ENCODE measurements around the gene LUC7L3. TPM values are rescaled to one million over a fixed set of nuclear protein-coding genes. Genes with fewer than 3 reads are reported as not detected.

LUC7L3 gene
- total and polyA plus RNA-seq, 2 donors (not counting 3 experiments of a cell fraction or from before 2014, with no cell fraction given): 70.9 to 113 TPM

GRCh38 chr17:50754521-50754920 lies 35.1 kb downstream of the LUC7L3 start:
- dilution Hi-C loops (cut with MboI; ENCODE audit: extremely low pct_ligation_motif_present, low sequenced_read_pairs) (no loop called here), intact Hi-C loops (cut with micrococcal nuclease) (no loop called here)
- H3K27me3 ChIP-seq (ENCODE audit: control insufficient read depth in 2 of 2, insufficient read depth in 2 of 2, low read length in 2 of 2): no peaks in the 10 kb centered on the region
- no peak for TF ChIP-seq GATA2 (IDR thresholded peaks at IDR 0.05; ENCODE audit: insufficient read depth, insufficient read length, low read depth, low read length)
- no peaks in the 10 kb centered on the region for H3K79me2 ChIP-seq (ENCODE audit: control insufficient read depth, insufficient read depth, low read length)
- H3K9me1 ChIP-seq (replicated peaks; ENCODE audit: control insufficient read depth, extremely low read depth, insufficient read depth, low read length): no peaks in the 10 kb centered on the region
- H3K4me1 ChIP-seq (ENCODE audit: control insufficient read depth, extremely low read depth, insufficient read depth, low read length): no peaks in the 10 kb centered on the region
- DNase-seq (ENCODE audit: low read depth, low spot score): no peak
- H3K9me3 ChIP-seq (replicated peaks; ENCODE audit: control insufficient read depth, insufficient read depth, low read length): no peaks in the 10 kb centered on the region
- BruUV-seq (replicated peaks): no TSS peak
- peaks cover 6 to 48% of the 10 kb centered on the region in 2 experiments for H3K36me3 ChIP-seq (ENCODE audit: control insufficient read depth in 2 of 2, extremely low read depth in 1 of 2, insufficient read depth in 2 of 2, low read length in 2 of 2)
- no peak overlapping the region for H3K4me3 ChIP-seq (replicated peaks in 1 of 3; ENCODE audit: insufficient read depth in 1 of 3, low read depth in 1 of 3, low read length in 3 of 3)
- H3K9ac ChIP-seq (replicated peaks; ENCODE audit: extremely low read depth, insufficient read depth, low read length): no peak overlapping the region
- H3K4me2 ChIP-seq (ENCODE audit: insufficient read depth, low read length): no peak overlapping the region
- H4K20me1 ChIP-seq (replicated peaks; ENCODE audit: control insufficient read depth, extremely low read depth, insufficient read depth, low read length): peaks cover 8% of the 10 kb centered on the region
- ChIA-PET POLR2A (no interaction called here), CTCF (no interaction called here)
- no peak overlapping the region for H3K27ac ChIP-seq (ENCODE audit: insufficient read depth, low read depth, low read length)
- no peak overlapping the region for H2AFZ ChIP-seq (ENCODE audit: low read depth, low read length)
- no peak for FAIRE-seq

- H4K20me1 ChIP-seq (replicated peaks; ENCODE audit: control insufficient read depth, extremely low read depth, insufficient read depth, low read length): peaks cover 2% of the 10 kb centered on the region
- FAIRE-seq (no peak), DNase-seq (ENCODE audit: low read depth, low spot score) (no peak)
- H3K4me2 ChIP-seq (ENCODE audit: insufficient read depth, low read length): no peak overlapping the region
- no peaks in the 10 kb centered on the region for H3K4me1 ChIP-seq (ENCODE audit: control insufficient read depth, extremely low read depth, insufficient read depth, low read length)
- peaks cover 4 to 5% of the 10 kb centered on the region in 2 experiments for H3K27me3 ChIP-seq (ENCODE audit: control insufficient read depth in 2 of 2, insufficient read depth in 2 of 2, low read length in 2 of 2)
- H3K9me1 ChIP-seq (replicated peaks; ENCODE audit: control insufficient read depth, extremely low read depth, insufficient read depth, low read length): no peaks in the 10 kb centered on the region
- ChIA-PET CTCF (no interaction called here), POLR2A (interaction anchor here (0.6 kb wide), 1 partner anchor 9 kb away, joined by 5 read pairs; no protein-coding TSS in a partner anchor)
- no peak overlapping the region for H3K4me3 ChIP-seq (replicated peaks in 1 of 3; ENCODE audit: insufficient read depth in 1 of 3, low read depth in 1 of 3, low read length in 3 of 3)
- H3K36me3 ChIP-seq (ENCODE audit: control insufficient read depth in 2 of 2, extremely low read depth in 1 of 2, insufficient read depth in 2 of 2, low read length in 2 of 2): peaks cover 0 to 19% of the 10 kb centered on the region in 2 experiments
- no peak overlapping the region for H3K9ac ChIP-seq (replicated peaks; ENCODE audit: extremely low read depth, insufficient read depth, low read length)
- no peak overlapping the region for H2AFZ ChIP-seq (ENCODE audit: low read depth, low read length)
- H3K27ac ChIP-seq (ENCODE audit: insufficient read depth, low read depth, low read length): no peak overlapping the region
- no peaks in the 10 kb centered on the region for H3K9me3 ChIP-seq (replicated peaks; ENCODE audit: control insufficient read depth, insufficient read depth, low read length)
- intact Hi-C loops (cut with micrococcal nuclease): no loop called here
- dilution Hi-C loops (cut with MboI; ENCODE audit: extremely low pct_ligation_motif_present, low sequenced_read_pairs): no loop called here
- TF ChIP-seq MAX (IDR thresholded peaks at IDR 0.05; ENCODE audit: insufficient read depth, insufficient read length) (no peak), POLR2A (IDR thresholded peaks at IDR 0.05; ENCODE audit: low read depth, low read length) (no peak), FOS (IDR thresholded peaks at IDR 0.05; ENCODE audit: borderline replicate concordance, insufficient read depth, low read length) (no peak), MYC (IDR thresholded peaks at IDR 0.05; ENCODE audit: low read depth, low read length) (no peak), JUN (IDR thresholded peaks at IDR 0.05; ENCODE audit: borderline replicate concordance, insufficient read depth, insufficient read length, low read depth) (no peak), EZH2 (IDR thresholded peaks at IDR 0.05; ENCODE audit: borderline replicate concordance, low read depth, low read length, severe bottlenecking) (no peak), POLR2AphosphoS5 (IDR thresholded peaks at IDR 0.05; ENCODE audit: insufficient read depth, low read depth, low read length) (no peak), CTCF (IDR thresholded peaks at IDR 0.05; ENCODE audit: extremely low read depth in 1 of 2, insufficient read depth in 1 of 2, low read depth in 1 of 2, low read length in 2 of 2) (no peak), GATA2 (IDR thresholded peaks at IDR 0.05; ENCODE audit: insufficient read depth, insufficient read length, low read depth, low read length) (no peak)
- H3K79me2 ChIP-seq (ENCODE audit: control insufficient read depth, insufficient read depth, low read length): no peaks in the 10 kb centered on the region
- BruUV-seq (replicated peaks): TSS peak; percentile 7
These were observed 39.1 kb downstream of the LUC7L3 start for GRCh38 chr17:50758524-50758923.
